HG03457 (cell line): ENCODE results near the gene C14orf119.

Experiments
- ATAC-seq: cut with Tn5 transposase; IDR thresholded peaks from one replicate; pipeline ENCODE4 v1.9.1; 2021; ENCODE audit warnings: moderate number of reproducible peaks; ENCODE audit not compliant: unreplicated experiment

C14orf119 gene, protein sequence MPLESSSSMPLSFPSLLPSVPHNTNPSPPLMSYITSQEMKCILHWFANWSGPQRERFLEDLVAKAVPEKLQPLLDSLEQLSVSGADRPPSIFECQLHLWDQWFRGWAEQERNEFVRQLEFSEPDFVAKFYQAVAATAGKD

DNA sequence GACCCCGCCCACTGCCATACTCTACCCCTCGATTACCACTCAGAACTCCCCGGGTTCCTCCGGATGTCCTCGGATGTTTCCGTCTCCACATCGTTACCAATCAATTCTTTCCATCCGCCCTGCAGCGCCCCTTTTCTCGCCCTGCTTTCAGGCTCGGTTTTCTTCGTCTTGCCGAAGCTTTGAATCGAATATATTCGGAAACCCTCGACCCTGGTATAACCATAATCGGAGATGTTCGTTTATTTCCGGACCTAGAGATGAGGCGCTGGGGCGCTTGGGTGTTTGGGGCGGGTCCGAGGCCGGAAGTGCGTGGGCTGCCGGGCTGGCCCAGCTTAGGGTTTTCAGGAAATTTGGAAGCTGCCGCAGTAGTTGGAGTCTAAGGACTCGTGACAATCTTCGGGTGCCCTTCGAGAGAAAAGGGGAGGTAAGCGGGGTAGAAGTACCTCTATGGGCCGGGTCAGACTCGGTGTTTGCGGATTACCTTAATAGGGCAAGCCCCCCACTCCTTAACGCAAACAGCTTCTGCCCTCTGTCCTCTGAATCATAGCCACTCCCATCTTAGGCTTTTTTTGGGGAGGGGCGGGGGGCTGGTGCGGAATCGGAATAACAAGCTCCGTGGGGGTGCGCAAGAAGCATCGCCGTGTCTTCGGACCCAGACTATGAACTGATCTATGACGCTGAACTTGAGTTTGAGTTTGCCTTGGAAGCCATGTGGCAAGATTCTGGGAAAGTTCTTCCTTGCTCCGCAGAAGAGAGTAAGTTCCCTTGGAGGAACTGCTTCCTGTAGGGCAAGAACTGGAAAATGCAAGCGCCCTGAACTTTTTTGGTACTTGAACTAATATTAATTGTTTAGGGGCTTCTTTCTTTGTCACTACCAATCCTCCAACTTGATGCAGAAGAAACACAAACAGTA is at the start of gene C14orf119:
Gene C14orf119, plus strand, starts transcription at position 310 of the 913 bp plus-strand sequence. CDS start 2,154 bp downstream, outside the sequence.
- ATAC-seq, result peak; percentile 84

DNA sequence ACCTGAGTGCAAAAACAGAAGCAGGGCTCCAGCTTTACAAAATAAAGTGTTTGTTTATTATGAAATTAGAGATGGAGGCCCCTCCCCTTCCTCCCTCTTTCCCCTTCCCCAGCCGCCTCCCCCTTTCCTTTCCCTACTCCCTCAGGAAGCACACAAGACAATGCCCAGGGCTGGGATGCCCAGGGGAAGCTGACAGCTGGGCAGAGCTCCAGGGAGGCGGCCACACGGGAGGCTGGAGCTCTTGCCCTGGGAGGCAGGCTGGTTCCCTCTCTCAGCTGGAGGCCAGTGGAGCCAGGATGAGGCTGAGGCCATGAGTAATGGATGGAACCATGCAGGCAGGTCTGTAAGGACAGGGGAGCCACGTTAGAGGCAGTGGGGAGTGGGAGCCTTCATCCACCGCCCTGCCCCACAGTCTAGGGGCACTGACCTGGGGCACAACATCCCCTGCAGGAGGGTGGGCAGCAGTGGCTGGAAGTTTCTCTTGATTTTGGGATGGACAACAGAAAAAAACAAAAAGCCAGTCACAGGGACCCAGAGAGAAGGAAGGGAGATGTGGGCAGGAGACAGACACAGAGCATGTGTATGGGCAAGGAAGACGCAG is 48.2 kb upstream of the C14orf119 start:
- ATAC-seq, result no peak

DNA sequence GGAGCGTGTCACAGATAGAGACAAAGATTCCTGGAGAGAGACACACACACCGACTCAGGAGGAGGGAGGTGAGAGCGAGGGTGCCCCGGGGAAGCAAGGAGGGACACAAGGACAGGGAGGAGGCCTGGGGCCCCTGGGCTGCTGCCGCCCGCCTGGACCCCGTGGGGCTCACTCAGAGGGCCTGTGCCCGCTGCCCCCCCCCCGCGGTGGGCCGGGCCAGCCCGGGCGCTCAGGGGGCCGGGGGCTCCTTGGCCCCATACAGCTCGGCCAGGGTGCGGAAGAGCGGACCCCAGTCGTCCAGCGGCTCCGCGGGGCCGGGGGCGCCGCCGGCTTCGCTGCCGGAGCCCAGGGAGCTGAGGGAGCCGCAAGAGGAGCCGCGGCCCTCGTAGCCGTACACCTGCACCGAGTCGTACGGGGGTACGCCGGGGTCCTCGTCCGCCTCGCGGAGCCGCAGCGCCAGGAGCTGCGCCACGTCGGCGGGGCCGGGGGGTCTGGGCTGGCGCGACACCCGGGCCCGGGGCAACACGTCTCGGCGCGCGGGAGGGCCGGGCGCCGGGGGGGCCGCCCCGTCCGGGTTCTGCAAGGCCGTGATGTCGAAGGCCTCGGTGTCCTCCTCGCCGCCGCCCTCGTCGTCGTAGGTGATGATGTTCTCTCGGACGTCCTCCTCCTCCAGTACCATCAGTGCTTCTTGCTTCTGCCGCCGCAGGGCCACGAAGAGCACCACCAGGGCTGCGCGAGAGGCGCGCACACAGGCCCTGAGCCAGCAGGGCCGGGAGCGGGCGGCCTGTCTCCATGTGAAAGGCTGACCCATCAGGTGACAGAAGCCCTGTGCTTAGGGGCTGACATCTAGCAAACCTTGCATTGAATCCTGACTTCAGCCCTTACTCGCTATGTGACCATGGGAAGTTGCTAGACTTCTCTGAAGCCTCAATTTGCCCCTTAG is 47.3 kb upstream of the C14orf119 start:
- no peak for ATAC-seq

DNA sequence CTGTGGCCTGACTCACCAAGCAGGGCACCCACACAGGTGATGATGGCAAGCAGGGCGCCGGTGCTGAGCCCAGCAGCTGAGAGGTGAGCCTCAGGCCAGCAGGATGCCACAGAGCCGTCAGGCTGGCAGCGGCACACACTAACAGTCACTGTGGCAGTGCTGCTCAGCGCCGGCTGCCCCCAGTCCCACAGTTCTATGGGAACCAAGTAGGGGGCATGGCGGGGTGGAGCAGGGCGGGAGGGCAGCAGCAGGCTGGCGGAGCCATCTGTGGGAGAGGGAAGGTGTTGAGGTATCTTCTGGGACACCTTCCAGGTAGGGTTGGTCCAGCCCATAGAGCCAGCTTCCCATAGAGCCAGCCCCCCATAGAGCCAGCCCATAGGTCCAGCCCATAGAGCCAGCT is 46.3 kb upstream of the C14orf119 start:
- ATAC-seq, result no peak

DNA sequence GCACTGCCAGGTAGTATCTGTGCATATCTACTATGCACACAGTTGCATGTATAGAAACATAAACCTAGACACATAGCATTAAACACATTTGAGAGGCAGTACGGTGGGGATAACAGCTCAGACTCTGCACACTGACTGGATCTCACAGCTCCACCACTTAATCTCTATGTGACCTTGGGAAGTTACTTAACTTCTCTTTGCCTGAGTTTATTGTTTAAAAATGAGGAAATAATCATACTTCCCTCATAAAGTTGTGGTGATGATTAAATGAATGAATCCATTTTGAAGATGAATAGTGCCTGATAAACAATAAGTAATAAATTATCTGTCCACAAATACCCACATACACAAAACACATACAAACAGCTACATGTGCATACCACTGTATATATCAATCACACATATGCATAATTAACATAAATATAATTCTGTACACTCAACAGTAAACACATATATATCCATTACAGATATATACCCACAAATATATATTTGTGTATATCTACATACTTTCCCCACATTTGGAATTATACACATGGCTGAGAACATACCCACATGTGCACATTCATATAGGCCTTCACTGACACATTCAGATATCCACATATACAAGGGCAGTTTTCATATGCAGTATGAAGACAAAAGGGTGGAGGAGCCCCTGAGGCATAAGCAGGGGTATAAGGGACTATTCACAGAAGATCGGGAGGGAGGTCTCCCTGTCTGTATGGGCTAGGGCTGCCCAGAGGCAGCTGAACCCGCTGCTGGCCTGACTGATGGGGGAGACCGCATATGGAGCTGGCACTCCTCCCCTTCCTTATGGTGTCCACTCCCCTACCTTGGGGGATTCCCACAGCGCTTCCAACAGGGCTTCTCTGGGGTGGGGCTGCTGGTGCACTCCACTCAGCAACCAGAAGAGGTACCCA is 43.9 kb upstream of the C14orf119 start:
- no peak for ATAC-seq

DNA sequence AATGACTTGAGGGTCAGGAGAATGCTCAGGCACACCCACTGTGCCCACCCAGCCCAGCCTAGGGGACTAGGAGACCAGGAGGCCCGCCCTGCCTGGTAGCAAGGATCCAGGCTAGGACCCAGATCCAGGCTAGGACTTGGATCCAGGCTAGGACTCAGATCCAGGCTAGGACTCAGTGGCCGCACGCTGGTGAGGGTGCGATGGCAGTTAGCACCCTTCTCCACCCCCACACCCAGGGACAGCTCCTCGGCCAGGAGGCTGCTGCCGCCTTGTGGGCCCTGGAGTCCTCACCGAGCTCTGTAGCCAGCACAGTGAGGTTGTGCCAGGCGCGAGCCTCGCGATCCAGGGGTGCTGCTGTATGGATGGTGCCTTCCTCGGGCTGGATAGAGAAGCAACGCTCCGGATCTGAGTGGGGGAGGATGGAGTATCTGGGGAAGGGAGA is 43.1 kb upstream of the C14orf119 start:
- no peak for ATAC-seq

DNA sequence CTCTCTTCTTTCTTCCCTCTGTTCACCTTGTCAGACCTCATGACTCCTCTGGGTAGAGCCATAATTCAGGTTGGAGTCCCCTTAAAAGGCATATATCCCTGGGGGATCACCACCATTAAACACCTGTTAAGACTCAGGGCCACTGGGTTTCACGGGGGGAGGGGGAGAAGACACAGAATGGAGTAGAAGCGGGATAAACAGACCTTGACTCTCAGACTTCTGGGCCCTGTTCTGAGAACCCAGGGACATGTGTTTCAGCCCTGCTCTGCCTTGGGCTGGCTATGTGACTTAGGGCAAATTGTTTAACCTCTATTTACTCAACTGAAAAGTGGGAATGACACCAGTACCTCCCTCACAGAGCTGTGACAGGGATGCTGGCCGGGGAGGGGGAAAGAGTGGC is 42.6 kb upstream of the C14orf119 start:
- no peak for ATAC-seq

DNA sequence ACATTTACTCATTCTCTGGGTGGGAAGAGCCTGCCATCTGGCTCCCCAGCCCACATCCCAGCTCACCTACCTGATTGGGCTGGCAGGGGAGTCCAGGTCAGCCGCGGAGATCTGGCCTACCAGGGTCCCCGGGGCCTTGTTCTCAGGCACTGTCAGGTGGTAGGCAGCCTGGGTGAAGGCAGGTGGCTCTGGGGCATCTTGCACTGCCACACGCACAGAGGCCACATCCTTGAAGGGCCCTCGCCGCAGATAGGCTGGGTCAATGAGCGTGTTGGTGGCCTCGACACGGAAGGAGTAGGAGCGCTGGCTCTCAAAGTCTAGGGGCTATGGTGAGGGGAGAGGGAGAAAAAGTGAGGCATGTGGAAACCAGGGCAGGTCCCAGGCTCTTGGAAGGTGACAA is 41.9 kb upstream of the C14orf119 start:
- no peak for ATAC-seq

DNA sequence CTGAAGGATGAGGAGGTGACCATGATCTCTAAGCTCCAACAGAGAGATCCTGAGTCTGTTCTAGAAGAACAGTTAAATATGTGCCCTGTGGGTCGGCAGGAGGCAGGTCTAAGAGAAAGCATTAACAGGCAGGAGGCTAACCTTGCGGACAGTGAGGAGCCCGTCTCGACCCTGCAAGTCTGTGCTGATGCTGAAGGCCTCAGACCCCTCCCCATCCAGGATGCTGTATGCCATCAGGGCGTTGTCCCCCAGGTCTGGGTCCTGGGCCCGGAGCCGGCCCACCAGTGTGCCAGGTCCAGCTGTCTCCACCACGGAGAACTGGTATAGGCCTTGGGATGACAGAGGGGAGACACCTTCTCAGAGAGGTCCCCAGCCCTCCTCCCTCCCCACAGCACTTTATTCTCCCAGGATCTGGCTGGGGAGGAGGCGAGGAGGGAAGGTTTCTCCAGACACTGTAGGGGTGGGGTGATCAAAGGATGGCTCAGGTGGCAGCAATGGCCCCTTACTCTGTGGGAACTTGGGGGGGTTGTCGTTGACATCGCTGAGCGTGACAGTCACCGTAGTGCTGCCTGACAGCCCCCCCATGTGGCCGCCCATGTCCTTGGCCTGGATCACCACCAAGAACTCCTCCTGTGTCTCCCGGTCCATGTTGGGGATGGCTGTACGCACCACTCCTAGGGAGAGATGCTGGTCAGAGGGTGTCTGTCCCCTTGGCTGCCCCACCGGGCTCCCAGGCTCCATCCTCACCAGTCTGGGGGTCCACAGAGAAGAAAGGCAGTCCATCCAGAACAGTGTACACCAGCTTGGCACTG is 41.1 kb upstream of the C14orf119 start:
- ATAC-seq, result no peak

DNA sequence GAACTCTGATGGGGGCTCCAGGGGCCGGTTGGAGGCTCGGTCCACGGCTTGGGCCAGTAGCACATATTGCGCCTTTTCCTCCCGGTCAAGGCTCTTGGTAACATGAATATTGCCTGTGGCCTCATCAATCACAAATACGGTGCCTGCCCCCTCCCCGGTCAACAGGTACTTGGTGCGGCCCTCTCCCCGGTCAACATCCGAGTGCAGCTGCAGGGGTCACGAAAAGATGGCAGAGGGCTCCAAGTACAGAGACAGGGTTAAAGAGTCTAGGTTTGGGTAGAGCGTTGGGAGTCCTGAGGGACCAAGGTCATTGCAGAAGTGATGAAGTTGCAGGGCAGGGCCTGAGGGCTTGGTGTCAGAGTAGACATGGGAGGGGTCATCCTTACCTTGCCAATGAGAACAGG is 40.2 kb upstream of the C14orf119 start:
- ATAC-seq, result no peak

DNA sequence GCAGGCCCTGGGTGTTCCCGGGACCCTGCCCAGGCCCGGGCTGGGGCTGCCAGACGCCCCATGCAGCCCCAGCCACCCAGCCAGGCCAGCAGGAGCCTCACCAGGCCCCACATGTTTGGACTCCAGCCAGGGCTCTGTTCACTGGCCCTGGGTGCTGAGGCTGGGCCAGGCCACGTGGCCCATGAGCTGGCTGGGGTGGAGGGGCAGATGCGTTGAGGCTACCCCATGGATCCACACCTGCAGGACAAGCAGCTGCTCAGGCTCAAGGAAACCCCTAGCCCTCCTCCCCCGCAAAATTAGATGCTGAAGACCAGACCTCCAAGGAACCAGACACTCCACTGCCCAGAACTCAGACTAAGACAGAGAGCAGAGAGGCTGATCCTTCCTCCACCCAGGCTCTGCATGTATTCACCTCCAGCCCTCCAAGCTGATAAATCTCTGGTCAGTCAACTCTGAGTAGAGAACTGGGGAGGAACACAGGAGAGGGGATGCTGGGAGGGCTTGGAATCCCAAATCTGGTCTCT is 39.6 kb upstream of the C14orf119 start:
- no peak for ATAC-seq

DNA sequence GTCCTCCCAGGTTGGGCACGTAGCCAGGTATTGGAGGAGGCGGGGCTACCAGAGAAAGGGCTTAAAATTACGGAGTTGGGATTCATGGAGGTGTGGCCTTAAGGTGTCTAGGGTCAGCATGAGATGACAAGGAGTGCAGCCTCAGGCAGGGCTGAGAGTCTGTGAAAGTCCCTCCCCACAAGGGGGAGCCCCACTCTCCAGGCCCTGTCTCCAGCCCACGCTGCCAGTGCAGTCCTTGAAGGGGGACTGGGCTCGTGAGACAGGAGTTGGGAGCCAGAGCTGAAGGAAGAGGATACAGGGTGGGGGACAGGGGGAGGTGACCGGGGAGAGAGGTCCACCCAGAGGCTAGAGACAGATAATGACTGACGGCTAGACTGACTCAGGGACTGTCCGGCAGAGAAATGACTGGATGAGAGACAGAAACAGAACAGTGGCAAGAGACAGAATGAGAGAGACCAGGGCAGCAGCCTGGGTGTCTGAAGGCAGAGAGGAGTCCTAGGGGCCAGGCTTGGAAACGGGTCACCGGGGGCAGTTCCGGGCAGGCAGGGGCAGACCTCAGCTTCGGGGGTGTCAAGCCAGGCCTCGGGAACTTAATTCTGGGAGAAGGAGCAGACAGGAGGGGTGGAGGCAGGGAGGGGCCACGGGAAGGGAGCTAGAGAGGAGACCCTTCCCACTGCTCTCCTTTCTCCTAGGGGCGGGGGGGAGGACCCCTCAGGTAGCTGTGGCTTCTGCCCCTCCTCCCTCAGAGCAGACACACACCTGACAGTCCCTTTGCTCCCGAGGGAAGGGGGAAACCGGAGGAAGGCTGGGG is 39.0 kb upstream of the C14orf119 start:
- ATAC-seq, result peak; percentile 48

DNA sequence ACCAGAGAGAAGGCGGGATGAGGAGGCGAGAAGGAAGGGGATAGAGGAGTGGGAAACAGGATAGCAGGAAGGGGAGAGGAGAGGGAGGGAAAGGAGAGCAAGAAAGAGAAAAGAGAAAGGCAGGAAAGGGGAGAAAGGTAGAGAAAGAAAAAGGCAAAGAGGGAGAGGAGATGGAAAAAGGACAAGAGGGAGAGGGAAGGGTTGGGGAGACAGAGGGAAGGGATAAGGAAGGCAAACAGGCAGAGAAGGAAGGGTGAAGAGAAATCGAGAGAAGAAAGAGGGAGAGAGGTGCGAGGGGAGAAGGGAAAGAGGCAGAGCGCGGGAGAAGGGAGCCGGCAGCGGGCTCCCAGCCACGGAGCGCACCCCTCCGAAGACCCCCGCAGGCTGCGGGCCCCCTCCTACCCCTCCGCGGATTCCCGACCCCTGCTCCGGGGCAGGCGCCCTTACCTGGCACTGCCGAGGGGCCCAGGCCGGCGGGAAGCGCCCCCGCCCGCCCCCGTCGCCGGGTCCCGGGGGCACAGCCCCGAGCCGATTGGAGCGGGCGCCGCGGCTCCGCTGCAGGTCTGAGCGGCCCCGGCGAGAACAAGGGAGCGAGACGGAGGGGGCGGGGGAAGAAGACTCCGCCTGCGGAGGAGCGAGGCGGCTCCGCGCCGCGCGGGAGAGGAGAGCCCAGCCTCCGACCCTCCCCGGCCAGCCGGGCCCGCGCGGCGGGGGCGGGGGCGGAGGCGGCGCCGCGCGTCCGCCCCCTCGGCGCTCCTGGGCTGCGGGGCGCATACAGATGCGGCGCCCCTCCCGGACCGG is 38.1 kb upstream of the C14orf119 start, which contains the start of gene CDH24:
Gene CDH24, minus strand, starts transcription at position 565 of the 801 bp plus-strand sequence. CDS start 1,787 bp downstream, outside the sequence.
- ATAC-seq, result no peak

DNA sequence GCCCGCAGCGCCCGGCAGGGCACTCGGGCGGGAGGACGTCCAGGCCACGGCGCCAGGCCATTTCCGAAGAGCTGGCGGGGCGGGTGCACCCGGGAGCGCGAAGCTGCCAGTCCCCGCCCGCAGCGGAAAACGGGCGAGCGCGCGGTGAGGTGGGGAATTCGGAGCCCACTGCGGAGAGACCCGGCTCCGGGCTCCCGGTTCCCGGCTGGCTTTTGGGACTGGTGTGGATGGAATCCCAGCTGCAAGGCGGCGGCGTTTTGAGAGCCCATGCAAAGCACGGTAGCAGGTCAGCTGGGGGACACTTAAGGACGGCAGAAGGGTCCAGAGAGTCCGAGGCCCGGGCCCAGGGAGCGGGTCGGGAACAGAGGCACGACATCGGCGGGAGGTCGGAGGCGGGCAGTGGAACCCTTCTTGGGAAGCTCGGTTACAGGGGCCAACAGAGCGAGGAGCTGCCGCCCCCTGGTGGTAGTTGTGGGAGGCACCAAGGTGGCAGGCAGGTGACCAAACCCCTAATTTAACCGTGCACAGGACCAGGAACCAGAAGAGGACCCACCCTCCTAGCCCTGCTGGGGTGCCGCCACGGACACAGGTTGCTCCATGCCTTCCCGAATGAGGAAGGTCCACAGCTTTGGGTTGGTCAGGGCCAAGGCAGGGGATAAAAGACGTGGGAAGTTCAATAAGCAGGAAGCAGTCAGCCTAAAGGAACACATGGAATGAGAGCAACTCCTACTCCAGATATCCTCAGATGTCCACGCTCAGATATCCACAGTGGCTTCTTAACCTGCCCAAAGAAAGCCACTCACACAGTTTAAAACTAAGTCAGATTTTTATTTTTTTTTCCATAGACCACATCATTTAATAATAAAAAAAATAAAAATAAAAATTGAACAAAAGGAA is 37.3 kb upstream of the C14orf119 start:
- peak; percentile 44 for ATAC-seq

DNA sequence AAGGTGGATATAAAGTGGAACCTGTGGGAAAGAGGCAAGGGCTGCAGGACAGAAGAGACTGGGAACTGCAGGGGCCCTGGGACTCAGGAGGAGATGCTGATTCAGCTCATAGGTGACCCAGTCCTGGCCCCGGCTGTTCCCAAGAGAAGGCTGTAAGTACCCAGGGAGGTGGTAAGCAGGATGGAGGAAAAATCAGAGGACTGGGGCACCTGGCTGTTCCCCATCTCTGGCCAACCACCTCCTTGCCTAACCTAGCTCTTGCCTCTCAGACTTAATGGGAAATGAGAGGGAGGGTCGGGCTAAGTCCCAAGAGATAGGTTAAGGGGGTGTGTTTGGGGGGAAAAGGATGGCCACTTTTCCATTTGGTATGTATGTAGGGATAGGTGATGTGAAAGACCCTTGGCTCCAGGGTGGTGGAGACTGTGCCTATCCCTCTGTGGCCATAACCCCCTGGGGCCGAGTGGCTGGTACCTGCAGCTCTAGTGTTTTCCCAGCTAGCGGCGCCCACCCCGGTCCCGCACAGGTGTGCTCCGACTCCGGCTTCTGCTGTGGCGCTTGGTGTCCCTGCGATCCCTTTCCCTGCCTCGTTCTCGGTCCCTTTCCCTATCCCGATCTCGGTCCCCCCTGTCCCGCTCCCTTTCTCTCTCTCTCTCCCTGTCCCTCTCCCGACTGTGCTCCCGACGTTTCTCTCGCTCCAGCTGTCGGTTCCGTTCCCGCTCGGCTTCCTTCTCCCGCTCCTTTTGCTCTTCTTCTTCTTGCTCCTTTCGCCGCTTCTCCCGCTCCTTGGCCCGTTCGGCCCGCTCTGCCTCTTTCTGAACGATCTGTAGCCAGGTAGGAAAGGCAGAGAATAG is 36.4 kb upstream of the C14orf119 start:
- ATAC-seq, result no peak
